Measurements from ENCODE around the gene TEX11.

DNA sequence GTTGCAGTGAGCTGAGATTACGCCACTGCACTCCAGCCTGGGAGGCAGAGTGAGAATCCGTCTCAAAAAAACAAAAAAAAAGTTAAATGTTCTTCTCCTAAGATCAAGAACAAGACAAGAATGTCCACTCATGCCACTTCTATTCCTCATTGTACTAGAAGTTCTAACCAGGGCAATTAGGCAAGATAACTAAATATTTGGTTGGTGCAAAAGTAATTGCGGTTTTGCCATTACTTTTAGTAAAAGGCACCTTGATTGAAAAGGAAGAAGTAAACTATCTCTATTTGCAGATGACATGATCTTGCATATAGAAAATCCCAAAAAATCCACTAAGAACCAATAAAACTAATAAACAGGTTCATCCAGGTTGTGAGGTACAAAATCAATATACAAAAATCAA, 46.4 kb upstream of the TEX11 start:
- TF ChIP-seq POU2F2 (IDR thresholded peaks at IDR 0.05; ENCODE audit: low read depth, low read length): no peak
- TF ChIP-seq POLR2A (IDR thresholded peaks at IDR 0.05; ENCODE audit: low read depth, low read length): no peak
